Measurements from ENCODE around the gene DNAI7. TPM values are rescaled to one million over a fixed set of nuclear protein-coding genes. Genes with fewer than 3 reads are reported as not detected.
A peak's percentile ranks its signal among the peaks of the same experiment; 100 is the strongest.

The DNAI7 gene
- total and polyA plus RNA-seq, 4 donors, result 5.0 to 9.8 (median 5.7) TPM

- H3K27ac ChIP-seq (ENCODE audit: low read depth, low read length), result no peak overlapping the region
- H3K9me3 ChIP-seq (ENCODE audit: control insufficient read depth, insufficient read depth, low read length), result no peaks in the 10 kb centered on the region
- peaks cover 4% of the 10 kb centered on the region for H3K36me3 ChIP-seq (ENCODE audit: control insufficient read depth, insufficient read depth, low read length)
- no peak for DNase-seq (ENCODE audit: low read depth in 4 of 6, low spot score in 6 of 6)
- H3K4me1 ChIP-seq (ENCODE audit: control insufficient read depth, insufficient read depth, low read length), result no peaks in the 10 kb centered on the region
- no peak overlapping the region for H3K4me3 ChIP-seq (ENCODE audit: low read depth, low read length)
- no peaks in the 10 kb centered on the region for H3K27me3 ChIP-seq (ENCODE audit: control insufficient read depth, insufficient read depth, low read length)
- 92% methylated on average over 3 of the region's 6 CpGs for WGBS (ENCODE audit: insufficient coverage)
These were observed 12.5 kb upstream of the DNAI7 start for GRCh38 chr12:25207411-25207810.

- Histone ChIP-seq H3K9me3 (ENCODE audit: control insufficient read depth, insufficient read depth, low read length) (no peaks in the 10 kb centered on the region), H3K27ac (ENCODE audit: low read depth, low read length) (no peak overlapping the region), H3K36me3 (ENCODE audit: control insufficient read depth, insufficient read depth, low read length) (peaks cover 3% of the 10 kb centered on the region), H3K4me1 (ENCODE audit: control insufficient read depth, insufficient read depth, low read length) (no peaks in the 10 kb centered on the region), H3K27me3 (ENCODE audit: control insufficient read depth, insufficient read depth, low read length) (no peaks in the 10 kb centered on the region), H3K4me3 (ENCODE audit: low read depth, low read length) (no peak overlapping the region)
- 89% methylated on average over 2 of the region's 2 CpGs for WGBS (ENCODE audit: insufficient coverage)
- no peak for DNase-seq (ENCODE audit: low read depth in 4 of 6, low spot score in 6 of 6)
These were observed 7.2 kb upstream of the DNAI7 start for GRCh38 chr12:25202137-25202536.

GRCh38 chr12:25200703-25201102, 5.7 kb upstream of the DNAI7 start:
- no peak overlapping the region for H3K27ac ChIP-seq (ENCODE audit: low read depth, low read length)
- H3K4me3 ChIP-seq (ENCODE audit: low read depth, low read length), result no peak overlapping the region
- DNase-seq (ENCODE audit: low read depth in 4 of 6, low spot score in 6 of 6), result no peak
- no peaks in the 10 kb centered on the region for H3K9me3 ChIP-seq (ENCODE audit: control insufficient read depth, insufficient read depth, low read length)
- no peaks in the 10 kb centered on the region for H3K27me3 ChIP-seq (ENCODE audit: control insufficient read depth, insufficient read depth, low read length)
- WGBS (ENCODE audit: insufficient coverage), result no CpG with 5 or more reads among the region's 1 CpG
- H3K4me1 ChIP-seq (ENCODE audit: control insufficient read depth, insufficient read depth, low read length), result no peaks in the 10 kb centered on the region
- peaks cover 2% of the 10 kb centered on the region for H3K36me3 ChIP-seq (ENCODE audit: control insufficient read depth, insufficient read depth, low read length)

- H3K4me3 ChIP-seq (ENCODE audit: low read depth, low read length), result no peak overlapping the region
- no peaks in the 10 kb centered on the region for H3K9me3 ChIP-seq (ENCODE audit: control insufficient read depth, insufficient read depth, low read length)
- no peak overlapping the region for H3K27ac ChIP-seq (ENCODE audit: low read depth, low read length)
- 100% methylated on average over 1 of the region's 2 CpGs for WGBS (ENCODE audit: insufficient coverage)
- no peak for DNase-seq (ENCODE audit: low read depth in 4 of 6, low spot score in 6 of 6)
- H3K4me1 ChIP-seq (ENCODE audit: control insufficient read depth, insufficient read depth, low read length), result no peaks in the 10 kb centered on the region
- peaks cover 2% of the 10 kb centered on the region for H3K36me3 ChIP-seq (ENCODE audit: control insufficient read depth, insufficient read depth, low read length)
- no peaks in the 10 kb centered on the region for H3K27me3 ChIP-seq (ENCODE audit: control insufficient read depth, insufficient read depth, low read length)
These were observed 2.6 kb upstream of the DNAI7 start for GRCh38 chr12:25197608-25198007.

- Histone ChIP-seq H3K9me3 (ENCODE audit: control insufficient read depth, insufficient read depth, low read length) (no peaks in the 10 kb centered on the region), H3K27ac (ENCODE audit: low read depth, low read length) (peak overlapping the region; percentile 98), H3K36me3 (ENCODE audit: control insufficient read depth, insufficient read depth, low read length) (no peaks in the 10 kb centered on the region), H3K4me3 (ENCODE audit: low read depth, low read length) (peak overlapping the region; percentile 89), H3K27me3 (ENCODE audit: control insufficient read depth, insufficient read depth, low read length) (no peaks in the 10 kb centered on the region), H3K4me1 (ENCODE audit: control insufficient read depth, insufficient read depth, low read length) (no peaks in the 10 kb centered on the region)
- 0% methylated on average over 5 of the region's 11 CpGs for WGBS (ENCODE audit: insufficient coverage)
- peak in 1 of 6 donors; percentile 31 for DNase-seq (ENCODE audit: low read depth in 4 of 6, low spot score in 6 of 6)
These were observed 271 bp downstream of the DNAI7 start for GRCh38 chr12:25194722-25195055.

GRCh38 chr12:25194214-25194613, 746 bp downstream of the DNAI7 start:
- DNase-seq (ENCODE audit: low read depth in 4 of 6, low spot score in 6 of 6), result peak in 3 of 6 donors; percentile 11 to 22 (median 16)
- whole genome bisulfite sequencing (ENCODE audit: insufficient coverage), result no CpG with 5 or more reads among the region's 1 CpG
- H3K4me3 ChIP-seq (ENCODE audit: low read depth, low read length), result peak overlapping the region; percentile 89
- no peaks in the 10 kb centered on the region for H3K9me3 ChIP-seq (ENCODE audit: control insufficient read depth, insufficient read depth, low read length)
- H3K27ac ChIP-seq (ENCODE audit: low read depth, low read length), result no peak overlapping the region
- no peaks in the 10 kb centered on the region for H3K27me3 ChIP-seq (ENCODE audit: control insufficient read depth, insufficient read depth, low read length)
- H3K4me1 ChIP-seq (ENCODE audit: control insufficient read depth, insufficient read depth, low read length), result no peaks in the 10 kb centered on the region
- no peaks in the 10 kb centered on the region for H3K36me3 ChIP-seq (ENCODE audit: control insufficient read depth, insufficient read depth, low read length)

GRCh38 chr12:25190793-25191192, 4.2 kb downstream of the DNAI7 start:
- H3K4me1 ChIP-seq (ENCODE audit: control insufficient read depth, insufficient read depth, low read length), result no peaks in the 10 kb centered on the region
- H3K4me3 ChIP-seq (ENCODE audit: low read depth, low read length), result no peak overlapping the region
- H3K27me3 ChIP-seq (ENCODE audit: control insufficient read depth, insufficient read depth, low read length), result no peaks in the 10 kb centered on the region
- WGBS (ENCODE audit: insufficient coverage), result no CpG with 5 or more reads among the region's 6 CpGs
- H3K27ac ChIP-seq (ENCODE audit: low read depth, low read length), result no peak overlapping the region
- no peak for DNase-seq (ENCODE audit: low read depth in 4 of 6, low spot score in 6 of 6)
- no peaks in the 10 kb centered on the region for H3K36me3 ChIP-seq (ENCODE audit: control insufficient read depth, insufficient read depth, low read length)
- no peaks in the 10 kb centered on the region for H3K9me3 ChIP-seq (ENCODE audit: control insufficient read depth, insufficient read depth, low read length)

GRCh38 chr12:25189656-25190055, 5.3 kb downstream of the DNAI7 start:
- Histone ChIP-seq H3K27ac (ENCODE audit: low read depth, low read length) (no peak overlapping the region), H3K4me1 (ENCODE audit: control insufficient read depth, insufficient read depth, low read length) (no peaks in the 10 kb centered on the region), H3K36me3 (ENCODE audit: control insufficient read depth, insufficient read depth, low read length) (no peaks in the 10 kb centered on the region), H3K4me3 (ENCODE audit: low read depth, low read length) (no peak overlapping the region), H3K27me3 (ENCODE audit: control insufficient read depth, insufficient read depth, low read length) (no peaks in the 10 kb centered on the region), H3K9me3 (ENCODE audit: control insufficient read depth, insufficient read depth, low read length) (no peaks in the 10 kb centered on the region)
- DNase-seq (ENCODE audit: low read depth in 4 of 6, low spot score in 6 of 6), result no peak

- Histone ChIP-seq H3K36me3 (ENCODE audit: control insufficient read depth, insufficient read depth, low read length) (no peaks in the 10 kb centered on the region), H3K27ac (ENCODE audit: low read depth, low read length) (no peak overlapping the region), H3K27me3 (ENCODE audit: control insufficient read depth, insufficient read depth, low read length) (no peaks in the 10 kb centered on the region), H3K4me1 (ENCODE audit: control insufficient read depth, insufficient read depth, low read length) (no peaks in the 10 kb centered on the region), H3K4me3 (ENCODE audit: low read depth, low read length) (no peak overlapping the region), H3K9me3 (ENCODE audit: control insufficient read depth, insufficient read depth, low read length) (no peaks in the 10 kb centered on the region)
- DNase-seq (ENCODE audit: low read depth in 4 of 6, low spot score in 6 of 6), result no peak
- WGBS (ENCODE audit: insufficient coverage), result no CpG with 5 or more reads among the region's 2 CpGs
These were observed 7.2 kb downstream of the DNAI7 start for GRCh38 chr12:25187781-25188180.

- no peak for DNase-seq (ENCODE audit: low read depth in 4 of 6, low spot score in 6 of 6)
- WGBS (ENCODE audit: insufficient coverage), result 81% methylated on average over 3 of the region's 3 CpGs
- H3K27ac ChIP-seq (ENCODE audit: low read depth, low read length), result no peak overlapping the region
These were observed 8.1 kb downstream of the DNAI7 start for GRCh38 chr12:25186788-25187402.

More at GRCh38 chr12:25186788-25187402, 8.1 kb downstream of the DNAI7 start:
- Histone ChIP-seq H3K4me3 (ENCODE audit: low read depth, low read length) (no peak overlapping the region), H3K27me3 (ENCODE audit: control insufficient read depth, insufficient read depth, low read length) (no peaks in the 10 kb centered on the region), H3K36me3 (ENCODE audit: control insufficient read depth, insufficient read depth, low read length) (no peaks in the 10 kb centered on the region), H3K4me1 (ENCODE audit: control insufficient read depth, insufficient read depth, low read length) (no peaks in the 10 kb centered on the region), H3K9me3 (ENCODE audit: control insufficient read depth, insufficient read depth, low read length) (no peaks in the 10 kb centered on the region)

Data from spinal cord (tissue), 10 donors.